Stimulated activated CD8-positive, alpha-beta memory T cell treated with anti-CD3 and anti-CD28 coated beads, Interleukin-12 subunit alpha, Interleukin-12 subunit beta, amount 100 ng/mL, for 1 hour (primary cell): Measurements from ENCODE around the gene TMEM243.
"Not testable (repeated sequence)": the region's sequence is repeated elsewhere in the genome, so short reads cannot be mapped to it uniquely, and the experiment has no call there.

Experiments
- DNase-seq: peaks from one replicate; pipeline ENCODE4 v3.0.0-alpha.2; 2020; ENCODE audit warnings: low read depth

The TMEM243 gene

GRCh38 chr7:87210506-87210905 is 9.0 kb downstream of the TMEM243 start:
- no peak for DNase-seq

GRCh38 chr7:87209295-87209924 is 10.1 kb downstream of the TMEM243 start:
- no peak for DNase-seq

GRCh38 chr7:87206361-87206760 is 13.2 kb downstream of the TMEM243 start:
- no peak for DNase-seq

- not testable (repeated sequence) for DNase-seq
Measured at GRCh38 chr7:87205701-87206100, 13.8 kb downstream of the TMEM243 start.

GRCh38 chr7:87204933-87205332 is 14.6 kb downstream of the TMEM243 start:
- no peak for DNase-seq

GRCh38 chr7:87203929-87204328 is 15.6 kb downstream of the TMEM243 start:
- DNase-seq: not testable (repeated sequence)

GRCh38 chr7:87202705-87203104 is 16.8 kb downstream of the TMEM243 start:
- no peak for DNase-seq

- DNase-seq: no peak
Measured at GRCh38 chr7:87202208-87202607, 17.3 kb downstream of the TMEM243 start.

GRCh38 chr7:87199700-87200450 is 19.7 kb downstream of the TMEM243 start:
- no peak for DNase-seq

- DNase-seq: no peak
Measured at GRCh38 chr7:87199241-87199640, 20.3 kb downstream of the TMEM243 start.

- DNase-seq: no peak
Measured at GRCh38 chr7:87193912-87194311, 25.6 kb downstream of the TMEM243 start.

GRCh38 chr7:87192784-87193487 is 26.6 kb downstream of the TMEM243 start:
- no peak for DNase-seq

GRCh38 chr7:87190783-87191182 is 28.7 kb downstream of the TMEM243 start:
- no peak for DNase-seq

- DNase-seq: no peak
Measured at GRCh38 chr7:87188930-87189329, 30.6 kb downstream of the TMEM243 start.

- no peak for DNase-seq
Measured at GRCh38 chr7:87187120-87187519, 32.4 kb downstream of the TMEM243 start.

- DNase-seq: no peak
Measured at GRCh38 chr7:87179180-87179579, 40.4 kb downstream of the TMEM243 start.

GRCh38 chr7:87178320-87178719 is 41.2 kb downstream of the TMEM243 start:
- DNase-seq: no peak

- DNase-seq: no peak
Measured at GRCh38 chr7:87173471-87173870, 46.1 kb downstream of the TMEM243 start.

- no peak for DNase-seq
Measured at GRCh38 chr7:87171282-87171934, 48.1 kb downstream of the TMEM243 start.

- no peak for DNase-seq
Measured at GRCh38 chr7:87170828-87171227, 48.7 kb downstream of the TMEM243 start.

- no peak for DNase-seq
Measured at GRCh38 chr7:87164433-87164832, 55.1 kb downstream of the TMEM243 start.

- DNase-seq: no peak
Measured at GRCh38 chr7:87159538-87159937, 60.0 kb downstream of the TMEM243 start.

GRCh38 chr7:87156709-87157108 is 62.8 kb downstream of the TMEM243 start:
- no peak for DNase-seq
